Subcutaneous adipose tissue (tissue), 4 donors: Measurements from ENCODE around the gene THYN1. TPM values are rescaled to one million over a fixed set of nuclear protein-coding genes. Genes with fewer than 3 reads are reported as not detected.

ENCODE experiments used
- total RNA-seq, 4 donors: library from RNA; depleted of rRNA; stranded (reverse); fragments of >200 nt; gene quantifications; one replicate each; pipeline ENCODE4 v1.1.0, GENCODE V29; 2016
- TF ChIP-seq, protein P1 (sequence below): fragments of 450-650 bp; IDR thresholded peaks from one replicate; pipeline ENCODE4 v1.5.1; 2016; ENCODE audit warnings: low read depth, mild to moderate bottlenecking, control low read depth, antibody characterized with exemption, moderate library complexity

Gene THYN1
- total RNA-seq, 4 donors from 2014 or later = 48.9 to 124 (median 56.4) TPM

DNA sequence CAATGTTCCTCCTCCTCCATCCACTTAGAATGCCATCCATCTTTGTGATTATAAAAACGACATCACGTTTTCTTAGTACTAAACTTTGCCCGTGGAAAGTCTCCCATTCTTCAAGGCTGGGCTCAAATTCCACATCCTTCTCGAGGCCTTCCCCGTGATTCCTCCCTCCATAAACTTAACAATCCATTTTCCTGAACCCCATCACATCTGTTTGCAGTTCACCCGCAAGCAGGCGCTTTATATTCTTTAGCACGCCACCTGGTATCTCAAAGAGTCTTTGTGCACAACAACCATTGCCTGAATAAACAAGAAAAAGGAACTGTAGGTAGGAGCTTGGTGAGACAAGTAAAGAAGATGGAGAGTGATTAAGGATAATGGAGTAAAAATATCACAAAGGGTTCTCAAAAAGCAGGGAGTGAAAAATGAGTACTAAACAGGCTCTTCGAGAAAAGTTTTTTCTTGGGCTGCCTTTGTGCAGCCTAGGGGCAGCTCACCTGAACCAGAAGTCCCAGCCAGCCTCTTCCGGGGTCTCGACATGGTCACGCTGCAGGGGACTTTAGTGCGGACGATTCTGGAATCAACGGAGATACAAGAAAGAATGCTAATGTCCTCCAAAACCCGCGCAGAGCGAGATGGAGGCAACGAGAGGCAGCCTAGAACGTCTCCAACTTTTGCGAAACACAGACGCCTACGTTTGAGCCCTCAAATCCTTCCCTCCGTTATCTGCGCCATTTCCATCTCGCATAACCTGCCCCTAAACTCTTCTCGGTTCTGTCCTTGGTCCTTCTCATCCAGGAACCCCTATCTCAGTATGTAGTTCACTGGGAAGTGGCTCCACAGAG is 585 bp downstream of the THYN1 start:
- TF ChIP-seq, protein P1, sequence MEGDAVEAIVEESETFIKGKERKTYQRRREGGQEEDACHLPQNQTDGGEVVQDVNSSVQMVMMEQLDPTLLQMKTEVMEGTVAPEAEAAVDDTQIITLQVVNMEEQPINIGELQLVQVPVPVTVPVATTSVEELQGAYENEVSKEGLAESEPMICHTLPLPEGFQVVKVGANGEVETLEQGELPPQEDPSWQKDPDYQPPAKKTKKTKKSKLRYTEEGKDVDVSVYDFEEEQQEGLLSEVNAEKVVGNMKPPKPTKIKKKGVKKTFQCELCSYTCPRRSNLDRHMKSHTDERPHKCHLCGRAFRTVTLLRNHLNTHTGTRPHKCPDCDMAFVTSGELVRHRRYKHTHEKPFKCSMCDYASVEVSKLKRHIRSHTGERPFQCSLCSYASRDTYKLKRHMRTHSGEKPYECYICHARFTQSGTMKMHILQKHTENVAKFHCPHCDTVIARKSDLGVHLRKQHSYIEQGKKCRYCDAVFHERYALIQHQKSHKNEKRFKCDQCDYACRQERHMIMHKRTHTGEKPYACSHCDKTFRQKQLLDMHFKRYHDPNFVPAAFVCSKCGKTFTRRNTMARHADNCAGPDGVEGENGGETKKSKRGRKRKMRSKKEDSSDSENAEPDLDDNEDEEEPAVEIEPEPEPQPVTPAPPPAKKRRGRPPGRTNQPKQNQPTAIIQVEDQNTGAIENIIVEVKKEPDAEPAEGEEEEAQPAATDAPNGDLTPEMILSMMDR = no peak

- TF ChIP-seq, protein P1 = no peak
Observed at GRCh38 chr11:134250675-134251074, 2.5 kb downstream of the THYN1 start.

- TF ChIP-seq, protein P1 = no peak
Observed at GRCh38 chr11:134250246-134250645, 2.9 kb downstream of the THYN1 start.

GRCh38 chr11:134248910-134249480 is 4.2 kb downstream of the THYN1 start:
- TF ChIP-seq, protein P1 = no peak

GRCh38 chr11:134246678-134247077 is 6.5 kb downstream of the THYN1 start:
- TF ChIP-seq, protein P1 = no peak

DNA sequence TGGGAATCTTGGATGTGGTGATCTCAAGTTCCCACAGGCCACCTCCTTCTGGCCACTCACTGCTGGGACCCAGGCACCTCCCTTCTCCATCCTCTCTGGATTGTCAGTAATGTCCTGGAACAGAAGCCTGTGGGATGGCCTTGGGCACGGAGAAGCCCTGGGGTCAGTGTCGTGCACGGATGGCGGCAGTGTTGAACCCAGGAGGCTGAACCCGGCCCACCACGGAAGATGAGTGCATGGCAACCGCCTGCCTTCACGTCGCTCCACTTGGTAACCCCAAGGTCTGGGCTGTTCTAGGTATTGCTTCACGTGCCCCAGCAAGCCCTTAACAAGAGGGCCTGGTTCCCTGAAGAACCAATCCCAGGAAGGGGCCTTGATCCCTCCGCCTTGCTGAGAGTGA is 7.1 kb downstream of the THYN1 start:
- TF ChIP-seq, protein P1 = no peak

DNA sequence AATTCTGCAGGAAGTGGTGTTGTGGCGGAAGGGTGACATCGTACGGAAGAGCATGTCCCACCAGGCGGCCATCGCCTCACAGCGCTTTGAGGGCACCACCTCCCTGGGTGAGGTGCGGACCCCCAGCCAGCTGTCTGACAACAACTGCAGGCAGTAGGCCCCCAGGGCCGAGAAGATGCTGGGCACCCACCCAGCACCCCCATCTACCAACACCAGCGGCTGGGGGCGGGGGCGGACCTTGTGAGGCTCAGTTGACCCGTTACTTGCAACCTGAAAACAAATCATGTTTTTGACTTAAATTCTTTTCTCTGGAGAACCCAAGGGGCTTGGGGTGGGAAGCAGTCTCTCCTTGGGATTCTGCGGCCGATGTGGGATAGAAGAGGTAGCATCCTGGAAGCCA is 7.7 kb downstream of the THYN1 start:
- TF ChIP-seq, protein P1 = no peak
